WTC11 (cell line): ENCODE results near the gene MEGF11. TPM values are rescaled to one million over a fixed set of nuclear protein-coding genes. Genes with fewer than 3 reads are reported as not detected.
A peak's percentile ranks its signal among the peaks of the same experiment; 100 is the strongest.

Experiments used
- ATAC-seq: fragments of 200-7000 bp; cut with Tn5 transposase; 2 replicates; pipeline ENCODE4 v1.10.0; 2021; ENCODE audit warnings: mild to moderate bottlenecking, moderate library complexity
- CTCF ChIA-PET: fragments of 300-600 bp; sonication (Branson Sonifier 250); formaldehyde crosslinking; loops from one replicate; lab custom pipeline; 2021; ENCODE audit warnings: antibody characterized with exemption; lab: Charles Lee
- POLR2A ChIA-PET: fragments of 350-600 bp; sonication (Branson Sonifier 250); formaldehyde crosslinking; loops from one replicate; lab custom pipeline; 2021; ENCODE audit warnings: antibody characterized with exemption; lab: Charles Lee
- DNase-seq: peaks from one replicate; pipeline ENCODE4 v3.0.0; 2021; ENCODE audit warnings: low spot score
- H3K27ac Mint-ChIP-seq: 2 replicates; pipeline ENCODE4 v1.8.0; 2021; ENCODE audit warnings: mixed read lengths
- H3K27me3 Mint-ChIP-seq: 2 replicates; pipeline ENCODE4 v1.8.0; 2021; ENCODE audit warnings: low read depth, mild to moderate bottlenecking, moderate library complexity, mixed read lengths
- H3K36me3 Mint-ChIP-seq: 2 replicates; pipeline ENCODE4 v1.8.0; 2021; ENCODE audit warnings: mixed read lengths
- H3K4me1 Mint-ChIP-seq: 2 replicates; pipeline ENCODE4 v1.8.0; 2022; ENCODE audit warnings: mixed read lengths
- H3K4me3 Mint-ChIP-seq: 2 replicates; pipeline ENCODE4 v1.8.0; 2021; ENCODE audit warnings: mild to moderate bottlenecking, moderate library complexity, mixed read lengths
- H3K9me3 Mint-ChIP-seq: 2 replicates; pipeline ENCODE4 v1.8.0; 2021; ENCODE audit warnings: mixed read lengths
- CBFB ChIP-seq: sonication (generic); formaldehyde crosslinking; IDR thresholded peaks from 2 replicates; pipeline ENCODE4 v1.8.1; 2022; ENCODE audit warnings: mild to moderate bottlenecking, low read depth, missing genetic modification reagents
- ETV6 ChIP-seq: sonication (generic); formaldehyde crosslinking; IDR thresholded peaks from 2 replicates; pipeline ENCODE4 v1.8.1; 2022; ENCODE audit warnings: mild to moderate bottlenecking, missing genetic modification reagents
- FOXK1 ChIP-seq: sonication (generic); formaldehyde crosslinking; IDR thresholded peaks from 2 replicates; pipeline ENCODE4 v1.8.0; 2022; ENCODE audit warnings: mild to moderate bottlenecking, moderate library complexity, missing genetic modification reagents
- FOXP1 ChIP-seq: sonication (generic); formaldehyde crosslinking; IDR thresholded peaks from 2 replicates; pipeline ENCODE4 v1.8.0; 2022; ENCODE audit warnings: missing genetic modification reagents, mild to moderate bottlenecking, moderate library complexity, borderline replicate concordance
- JAZF1 ChIP-seq: fragments of 250-450 bp; sonication (Bioruptor Pico); IDR thresholded peaks from 2 replicates; pipeline ENCODE4 v1.9.0; 2021; ENCODE audit warnings: moderate library complexity, mild to moderate bottlenecking, inconsistent platforms
- KAT7 ChIP-seq: sonication (generic); formaldehyde crosslinking; IDR thresholded peaks from 2 replicates; pipeline ENCODE4 v1.8.1; 2023; ENCODE audit warnings: missing genetic modification reagents, mild to moderate bottlenecking, borderline replicate concordance
- NFATC4 ChIP-seq: fragments of 250-450 bp; sonication (Bioruptor Pico); IDR thresholded peaks from 2 replicates; pipeline ENCODE4 v1.9.0; 2021; ENCODE audit warnings: mild to moderate bottlenecking
- RORB ChIP-seq: fragments of 250-450 bp; sonication (Bioruptor Pico); IDR thresholded peaks from 2 replicates; pipeline ENCODE4 v1.9.0; 2021; ENCODE audit warnings: mild to moderate bottlenecking
- SP1 ChIP-seq: sonication (generic); formaldehyde crosslinking; conservative IDR thresholded peaks from 2 replicates; pipeline ENCODE4 v1.8.1; 2022; ENCODE audit warnings: missing genetic modification reagents
- TEAD1 ChIP-seq: sonication (generic); formaldehyde crosslinking; IDR thresholded peaks from 2 replicates; pipeline ENCODE4 v1.8.0; 2022; ENCODE audit warnings: mild to moderate bottlenecking, missing genetic modification reagents
- TEAD4 ChIP-seq: sonication (generic); formaldehyde crosslinking; IDR thresholded peaks from 2 replicates; pipeline ENCODE4 v1.8.0; 2022; ENCODE audit warnings: mild to moderate bottlenecking, missing genetic modification reagents
- TP53 ChIP-seq: sonication (generic); formaldehyde crosslinking; IDR thresholded peaks from 2 replicates; pipeline ENCODE4 v1.8.1; 2023; ENCODE audit warnings: mild to moderate bottlenecking, missing genetic modification reagents
- ZBTB21 ChIP-seq: sonication (generic); formaldehyde crosslinking; IDR thresholded peaks from 2 replicates; pipeline ENCODE4 v1.8.1; 2023; ENCODE audit warnings: mild to moderate bottlenecking, missing genetic modification reagents, borderline replicate concordance
- ZNF121 ChIP-seq: sonication (generic); formaldehyde crosslinking; IDR thresholded peaks from 2 replicates; pipeline ENCODE4 v1.8.0; 2023; ENCODE audit warnings: missing genetic modification reagents
- ZNF232 ChIP-seq: sonication (generic); formaldehyde crosslinking; IDR thresholded peaks from 2 replicates; pipeline ENCODE4 v1.8.0; 2022; ENCODE audit warnings: mild to moderate bottlenecking, missing genetic modification reagents
- ZNF671 ChIP-seq: fragments of 250-450 bp; sonication (Bioruptor Pico); IDR thresholded peaks from 2 replicates; pipeline ENCODE4 v1.8.0; 2021; ENCODE audit warnings: mild to moderate bottlenecking
- total RNA-seq: library from RNA; stranded (reverse); gene quantifications from 3 replicates; pipeline ENCODE4 v1.2.3, GENCODE V29; 2021
- TF ChIP-seq, protein P1 (sequence below): sonication (generic); formaldehyde crosslinking; IDR thresholded peaks from 2 replicates; pipeline ENCODE4 v1.8.0; 2022; ENCODE audit warnings: mild to moderate bottlenecking, missing genetic modification reagents
- TF ChIP-seq, protein P2 (sequence below): sonication (generic); formaldehyde crosslinking; IDR thresholded peaks from 2 replicates; pipeline ENCODE4 v1.8.1; 2023; ENCODE audit warnings: mild to moderate bottlenecking, missing genetic modification reagents, moderate library complexity
- TF ChIP-seq, protein P3 (sequence below): fragments of 200-600 bp; IDR thresholded peaks from 2 replicates; pipeline ENCODE4 v1.8.0; 2022; ENCODE audit warnings: antibody characterized with exemption
- TF ChIP-seq, protein P4 (sequence below): sonication (generic); formaldehyde crosslinking; IDR thresholded peaks from 2 replicates; pipeline ENCODE4 v1.8.1; 2022; ENCODE audit warnings: low read depth, mild to moderate bottlenecking, moderate library complexity, missing genetic modification reagents, borderline replicate concordance
- TF ChIP-seq, protein P5 (sequence below): sonication (generic); formaldehyde crosslinking; IDR thresholded peaks from 2 replicates; pipeline ENCODE4 v1.8.0; 2022; ENCODE audit warnings: mild to moderate bottlenecking, missing genetic modification reagents
- TF ChIP-seq, protein P6 (sequence below): sonication (generic); formaldehyde crosslinking; IDR thresholded peaks from 2 replicates; pipeline ENCODE4 v1.8.1; 2023; ENCODE audit warnings: mild to moderate bottlenecking, moderate library complexity, missing genetic modification reagents
- TF ChIP-seq, protein P7 (sequence below): sonication (generic); formaldehyde crosslinking; IDR thresholded peaks from 2 replicates; pipeline ENCODE4 v1.8.0; 2023; ENCODE audit warnings: mild to moderate bottlenecking, missing genetic modification reagents
- TF ChIP-seq, protein P8 (sequence below): sonication (generic); formaldehyde crosslinking; IDR thresholded peaks from 2 replicates; pipeline ENCODE4 v1.8.0; 2022; ENCODE audit warnings: mild to moderate bottlenecking, missing genetic modification reagents

The MEGF11 gene
- total RNA-seq, 1 experiment from 2014 or later = 3.3 TPM

DNA sequence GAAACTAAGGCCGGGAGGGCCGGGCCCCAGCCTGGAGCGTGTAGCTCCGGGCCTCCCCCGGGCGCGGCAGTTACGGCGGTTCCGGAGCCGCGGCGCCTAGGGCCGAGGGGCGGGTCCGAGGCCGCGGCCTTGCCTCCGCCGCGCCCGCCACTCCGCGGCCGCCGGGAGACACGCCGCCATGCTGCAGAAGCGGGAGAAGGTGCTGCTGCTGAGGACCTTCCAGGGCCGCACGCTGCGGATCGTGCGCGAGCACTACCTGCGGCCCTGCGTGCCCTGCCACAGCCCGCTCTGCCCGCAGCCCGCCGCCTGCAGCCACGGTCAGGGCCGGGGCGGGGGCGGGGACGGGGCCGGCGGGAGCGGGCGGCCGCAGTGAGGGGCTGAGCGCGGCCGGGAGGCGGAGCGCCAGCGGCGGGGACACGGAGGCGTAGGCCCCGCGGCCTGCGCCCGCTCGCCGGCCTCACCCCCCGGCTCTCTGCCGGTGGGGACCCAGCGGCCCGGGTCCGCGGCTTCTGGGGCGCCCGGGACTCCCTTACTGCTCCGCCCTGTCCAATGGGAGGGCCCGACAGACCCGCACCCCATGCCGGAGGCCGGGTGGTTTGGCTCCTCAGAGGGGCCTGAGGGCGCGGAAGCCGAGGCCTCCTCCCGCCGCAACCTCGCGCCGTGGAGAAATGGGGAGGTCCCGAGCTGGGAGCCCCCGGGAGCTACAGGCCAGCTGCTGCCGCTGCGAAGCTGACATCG is 40.0 kb upstream of the MEGF11 start, which contains the start of gene DIS3L:
Gene DIS3L (plus strand): TSS at position 150 of the 738 bp plus-strand sequence. CDS start 29 bp downstream, at position 179.
- peak within 1 kb of the TSS; percentile 80 for H3K27ac Mint-ChIP-seq
- peaks cover 38% of the 10 kb centered on the region for H3K4me1 Mint-ChIP-seq
- H3K27me3 Mint-ChIP-seq = no peaks in the 10 kb centered on the region
- DNase-seq (peak; percentile 62), ATAC-seq (peak; percentile 85)
- peaks cover 9% of the 10 kb centered on the region; the same call in 1 of the 2 replicates for H3K36me3 Mint-ChIP-seq
- ChIA-PET POLR2A (interaction anchor here (0.6 to 1.6 kb wide), 3 partner anchors 9 to 96 kb away, joined by 3 to 6 read pairs (median 3); no protein-coding TSS in a partner anchor), CTCF (interaction anchor here (0.5 to 1.8 kb wide), 5 partner anchors 42 to 377 kb away, joined by 3 to 4 read pairs (median 4); partner anchors contain the start of gene SNAPC5)
- no peaks in the 10 kb centered on the region for H3K9me3 Mint-ChIP-seq
- H3K4me3 Mint-ChIP-seq = peak within 1 kb of the TSS; percentile 80
- TF ChIP-seq ZNF232 = no peak
- no peak for TF ChIP-seq ZNF121 (CRISPR knock-in tag)
- TF ChIP-seq, protein P1, sequence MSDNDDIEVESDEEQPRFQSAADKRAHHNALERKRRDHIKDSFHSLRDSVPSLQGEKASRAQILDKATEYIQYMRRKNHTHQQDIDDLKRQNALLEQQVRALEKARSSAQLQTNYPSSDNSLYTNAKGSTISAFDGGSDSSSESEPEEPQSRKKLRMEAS (CRISPR knock-in tag) = peak; percentile 31; the same call in 1 of the 2 replicates
- no peak for TF ChIP-seq ETV6 (CRISPR knock-in tag)
- TF ChIP-seq NFATC4 = no peak
- TF ChIP-seq TEAD4 (CRISPR knock-in tag) = no peak
- no peak for TF ChIP-seq ZBTB21 (CRISPR knock-in tag)
- no peak for TF ChIP-seq ZNF671
- peak; percentile 42; the same call in 1 of the 2 replicates for TF ChIP-seq SP1 (CRISPR knock-in tag)
- no peak for TF ChIP-seq CBFB (CRISPR knock-in tag)
- TF ChIP-seq FOXP1 = 0 out of 2 replicates have a peak, but pooled peaks have one; percentile 30
- peak; percentile 31 for TF ChIP-seq TEAD1 (CRISPR knock-in tag)
- TF ChIP-seq JAZF1 = no peak
- TF ChIP-seq, protein P2, sequence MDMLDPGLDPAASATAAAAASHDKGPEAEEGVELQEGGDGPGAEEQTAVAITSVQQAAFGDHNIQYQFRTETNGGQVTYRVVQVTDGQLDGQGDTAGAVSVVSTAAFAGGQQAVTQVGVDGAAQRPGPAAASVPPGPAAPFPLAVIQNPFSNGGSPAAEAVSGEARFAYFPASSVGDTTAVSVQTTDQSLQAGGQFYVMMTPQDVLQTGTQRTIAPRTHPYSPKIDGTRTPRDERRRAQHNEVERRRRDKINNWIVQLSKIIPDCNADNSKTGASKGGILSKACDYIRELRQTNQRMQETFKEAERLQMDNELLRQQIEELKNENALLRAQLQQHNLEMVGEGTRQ (CRISPR knock-in tag) = no peak
- TF ChIP-seq FOXK1 = 0 out of 2 replicates have a peak, but pooled peaks have one; percentile 43
- TF ChIP-seq RORB (CRISPR knock-in tag) = no peak
- TF ChIP-seq KAT7 (CRISPR knock-in tag) = peak; percentile 87; the same call in 1 of the 2 replicates
- TF ChIP-seq, protein P3, sequence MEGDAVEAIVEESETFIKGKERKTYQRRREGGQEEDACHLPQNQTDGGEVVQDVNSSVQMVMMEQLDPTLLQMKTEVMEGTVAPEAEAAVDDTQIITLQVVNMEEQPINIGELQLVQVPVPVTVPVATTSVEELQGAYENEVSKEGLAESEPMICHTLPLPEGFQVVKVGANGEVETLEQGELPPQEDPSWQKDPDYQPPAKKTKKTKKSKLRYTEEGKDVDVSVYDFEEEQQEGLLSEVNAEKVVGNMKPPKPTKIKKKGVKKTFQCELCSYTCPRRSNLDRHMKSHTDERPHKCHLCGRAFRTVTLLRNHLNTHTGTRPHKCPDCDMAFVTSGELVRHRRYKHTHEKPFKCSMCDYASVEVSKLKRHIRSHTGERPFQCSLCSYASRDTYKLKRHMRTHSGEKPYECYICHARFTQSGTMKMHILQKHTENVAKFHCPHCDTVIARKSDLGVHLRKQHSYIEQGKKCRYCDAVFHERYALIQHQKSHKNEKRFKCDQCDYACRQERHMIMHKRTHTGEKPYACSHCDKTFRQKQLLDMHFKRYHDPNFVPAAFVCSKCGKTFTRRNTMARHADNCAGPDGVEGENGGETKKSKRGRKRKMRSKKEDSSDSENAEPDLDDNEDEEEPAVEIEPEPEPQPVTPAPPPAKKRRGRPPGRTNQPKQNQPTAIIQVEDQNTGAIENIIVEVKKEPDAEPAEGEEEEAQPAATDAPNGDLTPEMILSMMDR = no peak
- peak; percentile 79; the same call in 1 of the 2 replicates for TF ChIP-seq TP53
- TF ChIP-seq, protein P4, sequence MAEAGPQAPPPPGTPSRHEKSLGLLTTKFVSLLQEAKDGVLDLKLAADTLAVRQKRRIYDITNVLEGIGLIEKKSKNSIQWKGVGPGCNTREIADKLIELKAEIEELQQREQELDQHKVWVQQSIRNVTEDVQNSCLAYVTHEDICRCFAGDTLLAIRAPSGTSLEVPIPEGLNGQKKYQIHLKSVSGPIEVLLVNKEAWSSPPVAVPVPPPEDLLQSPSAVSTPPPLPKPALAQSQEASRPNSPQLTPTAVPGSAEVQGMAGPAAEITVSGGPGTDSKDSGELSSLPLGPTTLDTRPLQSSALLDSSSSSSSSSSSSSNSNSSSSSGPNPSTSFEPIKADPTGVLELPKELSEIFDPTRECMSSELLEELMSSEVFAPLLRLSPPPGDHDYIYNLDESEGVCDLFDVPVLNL = no peak
- TF ChIP-seq, protein P5, sequence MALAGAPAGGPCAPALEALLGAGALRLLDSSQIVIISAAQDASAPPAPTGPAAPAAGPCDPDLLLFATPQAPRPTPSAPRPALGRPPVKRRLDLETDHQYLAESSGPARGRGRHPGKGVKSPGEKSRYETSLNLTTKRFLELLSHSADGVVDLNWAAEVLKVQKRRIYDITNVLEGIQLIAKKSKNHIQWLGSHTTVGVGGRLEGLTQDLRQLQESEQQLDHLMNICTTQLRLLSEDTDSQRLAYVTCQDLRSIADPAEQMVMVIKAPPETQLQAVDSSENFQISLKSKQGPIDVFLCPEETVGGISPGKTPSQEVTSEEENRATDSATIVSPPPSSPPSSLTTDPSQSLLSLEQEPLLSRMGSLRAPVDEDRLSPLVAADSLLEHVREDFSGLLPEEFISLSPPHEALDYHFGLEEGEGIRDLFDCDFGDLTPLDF (CRISPR knock-in tag) = no peak
- TF ChIP-seq, protein P6, sequence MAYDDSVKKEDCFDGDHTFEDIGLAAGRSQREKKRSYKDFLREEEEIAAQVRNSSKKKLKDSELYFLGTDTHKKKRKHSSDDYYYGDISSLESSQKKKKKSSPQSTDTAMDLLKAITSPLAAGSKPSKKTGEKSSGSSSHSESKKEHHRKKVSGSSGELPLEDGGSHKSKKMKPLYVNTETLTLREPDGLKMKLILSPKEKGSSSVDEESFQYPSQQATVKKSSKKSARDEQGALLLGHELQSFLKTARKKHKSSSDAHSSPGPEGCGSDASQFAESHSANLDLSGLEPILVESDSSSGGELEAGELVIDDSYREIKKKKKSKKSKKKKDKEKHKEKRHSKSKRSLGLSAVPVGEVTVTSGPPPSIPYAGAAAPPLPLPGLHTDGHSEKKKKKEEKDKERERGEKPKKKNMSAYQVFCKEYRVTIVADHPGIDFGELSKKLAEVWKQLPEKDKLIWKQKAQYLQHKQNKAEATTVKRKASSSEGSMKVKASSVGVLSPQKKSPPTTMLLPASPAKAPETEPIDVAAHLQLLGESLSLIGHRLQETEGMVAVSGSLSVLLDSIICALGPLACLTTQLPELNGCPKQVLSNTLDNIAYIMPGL = peak; percentile 73; the same call in 1 of the 2 replicates
- TF ChIP-seq, protein P7, sequence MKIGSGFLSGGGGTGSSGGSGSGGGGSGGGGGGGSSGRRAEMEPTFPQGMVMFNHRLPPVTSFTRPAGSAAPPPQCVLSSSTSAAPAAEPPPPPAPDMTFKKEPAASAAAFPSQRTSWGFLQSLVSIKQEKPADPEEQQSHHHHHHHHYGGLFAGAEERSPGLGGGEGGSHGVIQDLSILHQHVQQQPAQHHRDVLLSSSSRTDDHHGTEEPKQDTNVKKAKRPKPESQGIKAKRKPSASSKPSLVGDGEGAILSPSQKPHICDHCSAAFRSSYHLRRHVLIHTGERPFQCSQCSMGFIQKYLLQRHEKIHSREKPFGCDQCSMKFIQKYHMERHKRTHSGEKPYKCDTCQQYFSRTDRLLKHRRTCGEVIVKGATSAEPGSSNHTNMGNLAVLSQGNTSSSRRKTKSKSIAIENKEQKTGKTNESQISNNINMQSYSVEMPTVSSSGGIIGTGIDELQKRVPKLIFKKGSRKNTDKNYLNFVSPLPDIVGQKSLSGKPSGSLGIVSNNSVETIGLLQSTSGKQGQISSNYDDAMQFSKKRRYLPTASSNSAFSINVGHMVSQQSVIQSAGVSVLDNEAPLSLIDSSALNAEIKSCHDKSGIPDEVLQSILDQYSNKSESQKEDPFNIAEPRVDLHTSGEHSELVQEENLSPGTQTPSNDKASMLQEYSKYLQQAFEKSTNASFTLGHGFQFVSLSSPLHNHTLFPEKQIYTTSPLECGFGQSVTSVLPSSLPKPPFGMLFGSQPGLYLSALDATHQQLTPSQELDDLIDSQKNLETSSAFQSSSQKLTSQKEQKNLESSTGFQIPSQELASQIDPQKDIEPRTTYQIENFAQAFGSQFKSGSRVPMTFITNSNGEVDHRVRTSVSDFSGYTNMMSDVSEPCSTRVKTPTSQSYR = no peak
- TF ChIP-seq, protein P8, sequence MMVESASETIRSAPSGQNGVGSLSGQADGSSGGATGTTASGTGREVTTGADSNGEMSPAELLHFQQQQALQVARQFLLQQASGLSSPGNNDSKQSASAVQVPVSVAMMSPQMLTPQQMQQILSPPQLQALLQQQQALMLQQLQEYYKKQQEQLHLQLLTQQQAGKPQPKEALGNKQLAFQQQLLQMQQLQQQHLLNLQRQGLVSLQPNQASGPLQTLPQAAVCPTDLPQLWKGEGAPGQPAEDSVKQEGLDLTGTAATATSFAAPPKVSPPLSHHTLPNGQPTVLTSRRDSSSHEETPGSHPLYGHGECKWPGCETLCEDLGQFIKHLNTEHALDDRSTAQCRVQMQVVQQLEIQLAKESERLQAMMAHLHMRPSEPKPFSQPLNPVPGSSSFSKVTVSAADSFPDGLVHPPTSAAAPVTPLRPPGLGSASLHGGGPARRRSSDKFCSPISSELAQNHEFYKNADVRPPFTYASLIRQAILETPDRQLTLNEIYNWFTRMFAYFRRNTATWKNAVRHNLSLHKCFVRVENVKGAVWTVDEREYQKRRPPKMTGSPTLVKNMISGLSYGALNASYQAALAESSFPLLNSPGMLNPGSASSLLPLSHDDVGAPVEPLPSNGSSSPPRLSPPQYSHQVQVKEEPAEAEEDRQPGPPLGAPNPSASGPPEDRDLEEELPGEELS (CRISPR knock-in tag) = peak; percentile 59; the same call in 1 of the 2 replicates
